ENCODE data around the gene ZSWIM5.
"Not testable (repeated sequence)": the region's sequence is repeated elsewhere in the genome, so short reads cannot be mapped to it uniquely, and the experiment has no call there.

ZSWIM5 gene

DNA sequence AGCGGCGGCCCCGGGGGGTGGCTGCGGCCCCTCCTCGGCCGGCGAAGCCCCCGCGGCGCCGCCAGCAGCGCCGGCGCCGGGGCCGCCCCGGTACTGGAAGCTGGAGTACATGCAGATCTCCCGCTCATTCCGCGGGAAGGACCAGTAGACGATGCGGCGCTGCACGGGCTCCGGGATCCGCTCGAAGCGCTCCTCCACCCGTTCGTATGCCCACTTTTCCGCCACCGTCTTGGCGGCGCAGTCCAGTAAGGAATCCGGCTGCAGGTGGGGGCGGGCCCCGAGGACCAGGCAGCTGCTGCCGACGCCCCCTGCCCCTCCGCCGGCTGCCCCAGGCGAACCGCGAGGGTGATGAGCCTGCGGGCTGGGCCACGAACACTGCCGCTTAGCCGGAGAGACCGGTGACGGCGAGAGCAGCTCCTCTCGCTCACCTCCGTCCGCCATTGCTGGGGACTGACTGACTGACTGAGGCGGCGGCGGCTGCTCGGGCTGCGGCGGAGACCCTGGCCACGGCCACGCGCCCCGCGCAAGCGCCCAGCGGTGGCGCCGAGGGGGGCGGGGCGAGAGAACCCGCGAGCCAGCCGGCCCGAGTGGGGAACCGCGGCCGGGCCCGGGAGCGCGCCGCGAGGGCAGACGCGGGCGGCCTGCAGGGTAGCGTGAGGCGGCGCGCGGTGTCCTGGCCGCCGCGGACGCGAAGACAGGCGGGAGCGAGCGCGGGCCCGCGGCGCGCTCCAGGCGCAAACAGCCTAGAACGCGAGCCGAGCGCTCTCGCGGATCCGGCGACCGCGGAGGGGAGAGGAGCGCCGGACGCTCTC, at the start of gene ZSWIM5:
Gene ZSWIM5, minus strand, starts transcription at position 696 of the 812 bp plus-strand sequence. Its CDS starts 255 bp downstream, at position 441.
- ChIA-PET POLR2A (no interaction called here), CTCF (no interaction called here)
- TF ChIP-seq, protein P1, sequence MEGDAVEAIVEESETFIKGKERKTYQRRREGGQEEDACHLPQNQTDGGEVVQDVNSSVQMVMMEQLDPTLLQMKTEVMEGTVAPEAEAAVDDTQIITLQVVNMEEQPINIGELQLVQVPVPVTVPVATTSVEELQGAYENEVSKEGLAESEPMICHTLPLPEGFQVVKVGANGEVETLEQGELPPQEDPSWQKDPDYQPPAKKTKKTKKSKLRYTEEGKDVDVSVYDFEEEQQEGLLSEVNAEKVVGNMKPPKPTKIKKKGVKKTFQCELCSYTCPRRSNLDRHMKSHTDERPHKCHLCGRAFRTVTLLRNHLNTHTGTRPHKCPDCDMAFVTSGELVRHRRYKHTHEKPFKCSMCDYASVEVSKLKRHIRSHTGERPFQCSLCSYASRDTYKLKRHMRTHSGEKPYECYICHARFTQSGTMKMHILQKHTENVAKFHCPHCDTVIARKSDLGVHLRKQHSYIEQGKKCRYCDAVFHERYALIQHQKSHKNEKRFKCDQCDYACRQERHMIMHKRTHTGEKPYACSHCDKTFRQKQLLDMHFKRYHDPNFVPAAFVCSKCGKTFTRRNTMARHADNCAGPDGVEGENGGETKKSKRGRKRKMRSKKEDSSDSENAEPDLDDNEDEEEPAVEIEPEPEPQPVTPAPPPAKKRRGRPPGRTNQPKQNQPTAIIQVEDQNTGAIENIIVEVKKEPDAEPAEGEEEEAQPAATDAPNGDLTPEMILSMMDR (IDR thresholded peaks at IDR 0.05; ENCODE audit: insufficient read depth, low read length, missing control alignments) = no peak
- no peak for DNase-seq (ENCODE audit: low read depth, low spot score)
- peak within 1 kb of the TSS; percentile 55 for H3K4me3 ChIP-seq (ENCODE audit: low read depth, low read length)

DNA sequence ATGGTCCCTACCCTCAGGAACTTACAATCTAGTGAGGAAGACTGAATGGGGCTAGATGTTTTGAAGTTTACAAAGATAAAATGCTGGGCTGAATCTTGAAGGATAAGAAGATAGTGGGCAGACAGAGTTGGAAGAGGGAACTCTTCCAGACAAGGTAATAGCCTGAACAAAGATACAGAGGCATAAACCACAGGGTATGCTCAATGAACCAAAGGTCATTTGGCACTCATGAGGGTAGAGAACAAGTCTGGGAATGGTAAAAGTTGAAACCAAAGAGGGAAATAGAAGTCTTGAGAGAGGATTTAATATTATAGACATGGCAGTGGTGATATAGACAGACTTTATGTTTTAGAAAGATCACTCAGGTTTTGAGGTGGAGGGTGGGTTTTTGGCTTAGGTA, 48.1 kb upstream of the ZSWIM5 start:
- CTCF ChIA-PET = no interaction called here
- POLR2A ChIA-PET = no interaction called here
- TF ChIP-seq, protein P1 (IDR thresholded peaks at IDR 0.05; ENCODE audit: insufficient read depth, low read length, missing control alignments) = no peak
- no peak overlapping the region for H3K4me3 ChIP-seq (ENCODE audit: low read depth, low read length)
- DNase-seq (ENCODE audit: low read depth, low spot score) = no peak

DNA sequence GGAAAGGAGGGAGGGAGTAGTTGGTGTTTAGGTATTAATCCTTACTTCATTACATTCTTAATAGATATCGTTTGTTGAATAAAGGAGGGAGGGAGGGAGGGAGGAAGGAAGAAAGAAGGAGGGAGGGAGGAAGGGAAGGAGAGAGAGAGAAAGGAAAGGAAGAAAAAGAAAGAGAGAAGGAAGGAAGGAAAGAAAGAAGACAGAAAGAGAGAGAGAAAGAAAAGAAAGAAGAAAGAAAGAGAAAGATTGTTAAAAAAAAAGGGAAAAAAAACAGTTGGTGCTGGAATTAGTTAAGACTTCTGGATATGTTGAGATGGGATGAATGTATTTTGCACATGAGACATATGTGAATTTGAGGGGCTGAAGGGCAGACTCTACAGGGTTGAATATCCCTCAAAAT, 44.1 kb upstream of the ZSWIM5 start:
- H3K4me3 ChIP-seq (ENCODE audit: low read depth, low read length) = no peak overlapping the region
- TF ChIP-seq, protein P1 (IDR thresholded peaks at IDR 0.05; ENCODE audit: insufficient read depth, low read length, missing control alignments) = no peak
- ChIA-PET POLR2A (no interaction called here), CTCF (no interaction called here)
- no peak for DNase-seq (ENCODE audit: low read depth, low spot score)

DNA sequence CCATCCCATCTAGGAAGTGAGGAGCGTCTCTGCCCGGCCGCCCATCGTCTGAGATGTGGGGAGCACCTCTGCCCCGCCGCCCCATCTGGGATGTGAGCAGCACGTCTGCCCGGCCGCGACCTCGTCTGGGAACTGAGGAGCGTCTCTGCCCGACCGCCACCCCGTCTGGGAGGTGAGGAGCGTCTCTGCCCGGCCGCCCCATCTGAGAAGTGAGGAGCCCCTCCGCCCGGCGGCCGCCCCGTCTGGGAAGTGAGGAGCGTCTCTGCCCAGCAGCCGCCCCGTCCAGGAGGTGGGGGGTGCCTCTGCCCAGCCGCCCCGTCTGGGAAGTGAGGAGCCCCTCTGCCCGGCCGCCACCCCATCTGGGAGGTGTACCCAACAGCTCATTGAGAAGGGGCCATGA, 41.6 kb upstream of the ZSWIM5 start:
- POLR2A ChIA-PET; CTCF ChIA-PET; H3K4me3 ChIP-seq (ENCODE audit: low read depth, low read length); DNase-seq (ENCODE audit: low read depth, low spot score): not testable (repeated sequence)

DNA sequence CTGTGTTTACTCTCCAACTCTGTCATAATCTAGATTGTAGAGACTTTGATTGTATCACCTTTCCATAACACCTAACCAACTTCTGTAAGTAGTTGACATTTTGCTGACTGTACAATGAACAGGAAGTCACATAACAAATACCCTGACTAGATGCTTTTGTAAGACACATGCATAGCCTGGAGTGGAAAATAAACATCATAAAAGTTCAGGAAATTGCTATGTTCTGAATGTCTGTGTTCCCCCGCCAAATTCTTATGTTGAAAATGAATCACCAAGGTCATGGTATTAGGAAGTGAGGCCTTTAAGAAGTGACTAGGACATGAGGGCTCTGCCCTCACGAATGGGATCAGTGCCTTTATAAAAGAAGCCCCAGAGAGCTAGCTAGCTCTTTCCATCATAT, 40.4 kb upstream of the ZSWIM5 start:
- TF ChIP-seq, protein P1 (IDR thresholded peaks at IDR 0.05; ENCODE audit: insufficient read depth, low read length, missing control alignments) = no peak
- ChIA-PET CTCF (interaction anchor here (0.8 kb wide), 1 partner anchor 55 kb away, joined by 3 read pairs; no protein-coding TSS in a partner anchor), POLR2A (no interaction called here)
- peak; percentile 60 for DNase-seq (ENCODE audit: low read depth, low spot score)
- no peak overlapping the region for H3K4me3 ChIP-seq (ENCODE audit: low read depth, low read length)

DNA sequence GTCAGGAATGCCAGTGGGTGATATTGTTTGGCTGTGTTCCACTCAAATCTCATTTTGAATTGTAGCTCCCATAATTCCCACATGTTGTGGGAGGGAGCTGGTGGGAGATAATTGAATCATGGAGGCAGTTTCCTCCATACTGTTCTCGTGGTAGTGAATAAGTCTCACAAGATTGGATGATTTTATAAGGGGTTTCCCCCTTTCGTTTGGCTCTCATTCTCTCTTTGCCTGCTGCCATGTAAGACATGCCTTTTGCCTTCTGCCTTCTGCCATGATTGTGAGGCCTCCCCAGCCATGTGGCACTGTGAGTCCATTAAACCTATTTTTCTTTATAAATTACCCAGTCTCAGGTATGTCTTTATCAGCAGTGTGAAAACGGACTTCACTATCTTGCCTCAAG, 40.0 kb upstream of the ZSWIM5 start:
- POLR2A ChIA-PET; DNase-seq (ENCODE audit: low read depth, low spot score); H3K4me3 ChIP-seq (ENCODE audit: low read depth, low read length): not testable (repeated sequence)
- CTCF ChIA-PET = interaction anchor here (0.8 kb wide), 1 partner anchor 56 kb away, joined by 3 read pairs; no protein-coding TSS in a partner anchor

DNA sequence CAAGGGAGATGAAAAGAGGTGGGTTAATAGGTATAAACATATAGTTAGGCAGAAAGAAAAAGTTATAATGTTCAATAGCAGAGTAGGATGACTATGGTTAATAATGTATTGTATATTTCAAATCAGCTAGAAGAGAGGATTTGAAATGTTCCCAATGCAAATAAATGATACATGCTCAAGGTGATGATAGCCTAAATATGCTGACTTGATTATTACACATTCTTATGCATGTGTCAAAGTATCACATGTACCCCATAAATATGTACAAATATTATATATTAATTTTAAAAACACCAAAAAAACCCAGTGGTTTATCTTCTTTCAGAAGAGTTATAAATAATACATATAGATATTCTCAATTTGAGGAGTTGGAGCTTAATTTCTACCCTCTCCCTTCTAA, 38.3 kb upstream of the ZSWIM5 start:
- H3K4me3 ChIP-seq (ENCODE audit: low read depth, low read length) = no peak overlapping the region
- ChIA-PET CTCF (no interaction called here), POLR2A (no interaction called here)
- DNase-seq (ENCODE audit: low read depth, low spot score) = no peak
- TF ChIP-seq, protein P1 (IDR thresholded peaks at IDR 0.05; ENCODE audit: insufficient read depth, low read length, missing control alignments) = no peak
